HG03460 (cell line): ENCODE data around the gene ZC3H10.

ENCODE experiments used
- ATAC-seq: cut with Tn5 transposase; IDR thresholded peaks from one replicate; pipeline ENCODE4 v1.9.1; 2021; ENCODE audit not compliant: unreplicated experiment

ZC3H10 gene

DNA sequence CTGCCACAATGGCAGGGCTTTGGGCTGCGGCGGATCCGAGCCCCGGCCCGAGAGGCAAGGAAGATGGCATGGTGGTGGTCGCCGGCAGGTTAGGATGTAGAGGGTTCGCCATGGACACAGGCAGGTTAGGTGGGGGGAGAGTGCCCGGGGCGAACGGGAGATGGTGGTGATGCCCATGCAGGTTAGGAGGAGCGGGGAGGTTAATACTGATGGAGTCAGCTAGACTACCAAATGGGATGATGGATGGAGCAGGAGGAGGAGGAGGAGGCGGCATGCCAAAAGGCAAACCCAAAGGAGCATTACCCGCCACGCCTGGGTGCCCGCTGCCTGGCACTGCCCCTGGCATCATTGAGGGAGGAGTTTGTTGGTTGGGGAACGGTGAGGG lies 46.3 kb downstream of the ZC3H10 start:
- ATAC-seq, result no peak

DNA sequence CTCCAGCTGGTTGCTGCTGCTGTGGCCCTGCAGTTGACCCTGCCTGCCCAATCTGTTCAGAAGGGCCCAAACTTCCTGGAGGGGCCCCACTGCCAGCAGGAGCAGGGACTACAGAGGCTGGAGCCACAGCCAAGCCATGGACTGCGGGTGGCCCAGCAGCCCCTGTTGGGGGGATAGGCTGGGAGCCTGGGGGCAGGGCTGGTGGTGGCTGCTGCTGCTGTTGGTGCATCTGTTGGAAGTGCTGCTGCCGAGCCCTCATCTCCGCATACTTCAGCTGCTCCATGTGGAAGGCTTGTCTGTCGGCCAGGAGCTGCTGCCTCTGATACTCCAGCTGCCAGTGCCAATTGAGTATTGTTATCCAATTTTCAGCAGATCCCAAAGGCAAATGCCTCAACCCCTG lies 47.3 kb downstream of the ZC3H10 start:
- no peak for ATAC-seq

GRCh38 chr12:56169229-56169759 lies 51.2 kb downstream of the ZC3H10 start:
- ATAC-seq, result no peak

DNA sequence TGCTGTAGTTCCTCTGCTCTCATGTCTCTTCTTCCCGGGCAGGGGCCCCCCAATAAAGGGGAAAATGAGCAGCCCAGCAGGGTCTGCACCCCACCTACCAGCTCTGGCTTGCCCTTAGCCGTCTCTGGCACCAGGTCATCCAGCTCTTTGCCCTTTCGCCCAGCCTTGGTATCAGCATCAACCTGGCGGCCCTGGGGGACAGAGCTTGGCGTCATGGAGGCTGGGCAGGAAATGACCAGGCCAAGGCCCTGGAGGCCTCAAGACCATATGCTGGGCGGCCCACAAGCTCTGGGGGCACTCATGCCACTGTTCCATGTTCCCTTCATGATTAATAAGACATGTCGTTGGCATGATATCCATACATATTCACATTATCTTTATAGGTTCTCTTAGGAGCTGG lies 54.8 kb downstream of the ZC3H10 start:
- no peak for ATAC-seq
